ENCODE data around the gene FUCA1. TPM values are rescaled to one million over a fixed set of nuclear protein-coding genes. Genes with fewer than 3 reads are reported as not detected.

The FUCA1 gene
- total and polyA plus RNA-seq, 2 donors (not counting 3 experiments of a cell fraction or from before 2014, with no cell fraction given), result 4.9 to 5.6 TPM

- no peak for FAIRE-seq
- ChIA-PET CTCF (interaction anchor here (0.6 to 2.0 kb wide), 5 partner anchors 10 to 86 kb away, joined by 3 to 4 read pairs (median 3); no protein-coding TSS in a partner anchor), POLR2A (interaction anchor here (0.6 to 1.0 kb wide), 2 partner anchors 11 to 49 kb away, joined by 4 to 5 read pairs; no protein-coding TSS in a partner anchor)
Measured at GRCh38 chr1:23896491-23896890, 28.4 kb upstream of the FUCA1 start.

More at GRCh38 chr1:23896491-23896890, 28.4 kb upstream of the FUCA1 start:
- intact Hi-C loops (cut with micrococcal nuclease) (no loop called here), dilution Hi-C loops (cut with MboI; ENCODE audit: extremely low pct_ligation_motif_present, low sequenced_read_pairs) (no loop called here)
- H3K79me2 ChIP-seq (ENCODE audit: control insufficient read depth, insufficient read depth, low read length), result no peaks in the 10 kb centered on the region
- H3K27me3 ChIP-seq (ENCODE audit: control insufficient read depth in 2 of 2, insufficient read depth in 2 of 2, low read length in 2 of 2), result peaks cover 5% of the 10 kb centered on the region in 2 experiments
- H3K4me3 ChIP-seq (replicated peaks in 1 of 3; ENCODE audit: insufficient read depth in 1 of 3, low read depth in 1 of 3, low read length in 3 of 3), result no peak overlapping the region
- no peak overlapping the region for H2AFZ ChIP-seq (ENCODE audit: low read depth, low read length)
- no peaks in the 10 kb centered on the region for H3K36me3 ChIP-seq (ENCODE audit: control insufficient read depth in 2 of 2, extremely low read depth in 1 of 2, insufficient read depth in 2 of 2, low read length in 2 of 2)
- H3K9ac ChIP-seq (replicated peaks; ENCODE audit: extremely low read depth, insufficient read depth, low read length), result no peak overlapping the region
- TF ChIP-seq POLR2AphosphoS5 (IDR thresholded peaks at IDR 0.05; ENCODE audit: insufficient read depth, low read depth, low read length), result no peak
- no peak for TF ChIP-seq FOS (IDR thresholded peaks at IDR 0.05; ENCODE audit: borderline replicate concordance, insufficient read depth, low read length)
- TF ChIP-seq JUN (IDR thresholded peaks at IDR 0.05; ENCODE audit: borderline replicate concordance, insufficient read depth, insufficient read length, low read depth), result no peak
- no peak for TF ChIP-seq GATA2 (IDR thresholded peaks at IDR 0.05; ENCODE audit: insufficient read depth, insufficient read length, low read depth, low read length)
- no peak for TF ChIP-seq MAX (IDR thresholded peaks at IDR 0.05; ENCODE audit: insufficient read depth, insufficient read length)
- no peak for TF ChIP-seq POLR2A (IDR thresholded peaks at IDR 0.05; ENCODE audit: low read depth, low read length)
- TF ChIP-seq CTCF (IDR thresholded peaks at IDR 0.05; ENCODE audit: extremely low read depth in 1 of 2, insufficient read depth in 1 of 2, low read depth in 1 of 2, low read length in 2 of 2), result no peak
- TF ChIP-seq EZH2 (IDR thresholded peaks at IDR 0.05; ENCODE audit: borderline replicate concordance, low read depth, low read length, severe bottlenecking), result no peak
- TF ChIP-seq MYC (IDR thresholded peaks at IDR 0.05; ENCODE audit: low read depth, low read length), result no peak
- no peak overlapping the region for H3K4me2 ChIP-seq (ENCODE audit: insufficient read depth, low read length)
- BruUV-seq (replicated peaks), result no TSS peak
- H3K9me3 ChIP-seq (replicated peaks; ENCODE audit: control insufficient read depth, insufficient read depth, low read length), result no peaks in the 10 kb centered on the region
- no peak overlapping the region for H3K27ac ChIP-seq (ENCODE audit: insufficient read depth, low read depth, low read length)
- H4K20me1 ChIP-seq (replicated peaks; ENCODE audit: control insufficient read depth, extremely low read depth, insufficient read depth, low read length), result no peaks in the 10 kb centered on the region
- no peaks in the 10 kb centered on the region for H3K9me1 ChIP-seq (replicated peaks; ENCODE audit: control insufficient read depth, extremely low read depth, insufficient read depth, low read length)
- no peak for DNase-seq (ENCODE audit: low read depth, low spot score)
- no peaks in the 10 kb centered on the region for H3K4me1 ChIP-seq (ENCODE audit: control insufficient read depth, extremely low read depth, insufficient read depth, low read length)
